ENCODE measurements around the gene AADACL2.

Gene AADACL2

GRCh38 chr3:151772825-151773480 lies 39.2 kb downstream of the AADACL2 start:
- 95% methylated on average over 4 of the region's 4 CpGs for WGBS (ENCODE audit: insufficient coverage)
- Histone ChIP-seq H3K36me3 (ENCODE audit: control insufficient read depth in 4 of 4, insufficient read depth in 4 of 4, low read length in 3 of 4) (no peaks in the 10 kb centered on the region), H3K4me1 (ENCODE audit: control extremely low read depth in 1 of 4, control insufficient read depth in 4 of 4, insufficient read depth in 4 of 4, low read length in 3 of 4) (peaks cover 0 to 21% (median 7%) of the 10 kb centered on the region in 4 experiments), H3K27me3 (replicated peaks in 2 of 5; ENCODE audit: control insufficient read depth in 4 of 5, insufficient read depth in 5 of 5, low read length in 4 of 5) (no peaks in the 10 kb centered on the region), H3K27ac (ENCODE audit: insufficient read depth in 1 of 2, low read depth in 1 of 2, low read length in 2 of 2, poor library complexity in 1 of 2, severe bottlenecking in 2 of 2) (no peak overlapping the region), H3K4me3 (ENCODE audit: control insufficient read depth in 1 of 7, extremely low read depth in 1 of 7, insufficient read depth in 4 of 7, low read depth in 2 of 7, low read length in 6 of 7) (no peak overlapping the region), H3K9me3 (ENCODE audit: control extremely low read depth in 1 of 5, control insufficient read depth in 4 of 5, insufficient read depth in 2 of 5, low read depth in 1 of 5, low read length in 4 of 5) (no peaks in the 10 kb centered on the region)
- ChIA-PET POLR2A (no interaction called here), CTCF (interaction anchor here (0.7 kb wide), 1 partner anchor 402 kb away, joined by 3 read pairs; no protein-coding TSS in a partner anchor)
- DNase-seq = no peak

GRCh38 chr3:151774235-151774634 lies 40.5 kb downstream of the AADACL2 start:
- no peaks in the 10 kb centered on the region for H3K36me3 ChIP-seq (ENCODE audit: control insufficient read depth in 4 of 4, insufficient read depth in 4 of 4, low read length in 3 of 4)
- H3K27me3 ChIP-seq (replicated peaks in 2 of 5; ENCODE audit: control insufficient read depth in 4 of 5, insufficient read depth in 5 of 5, low read length in 4 of 5) = no peaks in the 10 kb centered on the region
- CTCF ChIA-PET = no interaction called here
- no peak for DNase-seq
- H3K27ac ChIP-seq (ENCODE audit: insufficient read depth in 1 of 2, low read depth in 1 of 2, low read length in 2 of 2, poor library complexity in 1 of 2, severe bottlenecking in 2 of 2) = no peak overlapping the region
- WGBS (ENCODE audit: insufficient coverage) = 100% methylated on average over 1 of the region's 1 CpG
- POLR2A ChIA-PET = interaction anchor here (0.7 kb wide), 1 partner anchor 687 kb away, joined by 3 read pairs; no protein-coding TSS in a partner anchor
- H3K9me3 ChIP-seq (ENCODE audit: control extremely low read depth in 1 of 5, control insufficient read depth in 4 of 5, insufficient read depth in 2 of 5, low read depth in 1 of 5, low read length in 4 of 5) = no peaks in the 10 kb centered on the region
- H3K4me1 ChIP-seq (ENCODE audit: control extremely low read depth in 1 of 4, control insufficient read depth in 4 of 4, insufficient read depth in 4 of 4, low read length in 3 of 4) = peaks cover 0 to 13% (median 6%) of the 10 kb centered on the region in 4 experiments
- no peak overlapping the region for H3K4me3 ChIP-seq (ENCODE audit: control insufficient read depth in 1 of 7, extremely low read depth in 1 of 7, insufficient read depth in 4 of 7, low read depth in 2 of 7, low read length in 6 of 7)

- ChIA-PET POLR2A (no interaction called here), CTCF (no interaction called here)
Measured at GRCh38 chr3:151774910-151775309, 41.2 kb downstream of the AADACL2 start.

GRCh38 chr3:151775314-151776258 lies 41.9 kb downstream of the AADACL2 start:
- Histone ChIP-seq H3K4me3 (ENCODE audit: control insufficient read depth in 1 of 7, extremely low read depth in 1 of 7, insufficient read depth in 4 of 7, low read depth in 2 of 7, low read length in 6 of 7) (no peak overlapping the region), H3K27me3 (replicated peaks in 2 of 5; ENCODE audit: control insufficient read depth in 4 of 5, insufficient read depth in 5 of 5, low read length in 4 of 5) (no peaks in the 10 kb centered on the region), H3K36me3 (ENCODE audit: control insufficient read depth in 4 of 4, insufficient read depth in 4 of 4, low read length in 3 of 4) (no peaks in the 10 kb centered on the region), H3K9me3 (ENCODE audit: control extremely low read depth in 1 of 5, control insufficient read depth in 4 of 5, insufficient read depth in 2 of 5, low read depth in 1 of 5, low read length in 4 of 5) (no peaks in the 10 kb centered on the region), H3K4me1 (ENCODE audit: control extremely low read depth in 1 of 4, control insufficient read depth in 4 of 4, insufficient read depth in 4 of 4, low read length in 3 of 4) (peaks cover 0 to 6% (median 1%) of the 10 kb centered on the region in 4 experiments), H3K27ac (ENCODE audit: insufficient read depth in 1 of 2, low read depth in 1 of 2, low read length in 2 of 2, poor library complexity in 1 of 2, severe bottlenecking in 2 of 2) (no peak overlapping the region)
- POLR2A ChIA-PET = no interaction called here
- no peak for DNase-seq
- no CpG with 5 or more reads among the region's 4 CpGs for WGBS (ENCODE audit: insufficient coverage)
- CTCF ChIA-PET = no interaction called here

More at GRCh38 chr3:151774910-151775309, 41.2 kb downstream of the AADACL2 start:
- no peak for DNase-seq
- no peak overlapping the region for H3K27ac ChIP-seq (ENCODE audit: insufficient read depth in 1 of 2, low read depth in 1 of 2, low read length in 2 of 2, poor library complexity in 1 of 2, severe bottlenecking in 2 of 2)
- no peak overlapping the region for H3K4me3 ChIP-seq (ENCODE audit: control insufficient read depth in 1 of 7, extremely low read depth in 1 of 7, insufficient read depth in 4 of 7, low read depth in 2 of 7, low read length in 6 of 7)
- peaks cover 0 to 10% (median 4%) of the 10 kb centered on the region in 4 experiments for H3K4me1 ChIP-seq (ENCODE audit: control extremely low read depth in 1 of 4, control insufficient read depth in 4 of 4, insufficient read depth in 4 of 4, low read length in 3 of 4)
- no peaks in the 10 kb centered on the region for H3K27me3 ChIP-seq (replicated peaks in 2 of 5; ENCODE audit: control insufficient read depth in 4 of 5, insufficient read depth in 5 of 5, low read length in 4 of 5)
- no peaks in the 10 kb centered on the region for H3K36me3 ChIP-seq (ENCODE audit: control insufficient read depth in 4 of 4, insufficient read depth in 4 of 4, low read length in 3 of 4)
- no peaks in the 10 kb centered on the region for H3K9me3 ChIP-seq (ENCODE audit: control extremely low read depth in 1 of 5, control insufficient read depth in 4 of 5, insufficient read depth in 2 of 5, low read depth in 1 of 5, low read length in 4 of 5)

GRCh38 chr3:151776259-151776740 lies 42.6 kb downstream of the AADACL2 start:
- no peaks in the 10 kb centered on the region for H3K9me3 ChIP-seq (ENCODE audit: control extremely low read depth in 1 of 5, control insufficient read depth in 4 of 5, insufficient read depth in 2 of 5, low read depth in 1 of 5, low read length in 4 of 5)
- H3K27me3 ChIP-seq (replicated peaks in 2 of 5; ENCODE audit: control insufficient read depth in 4 of 5, insufficient read depth in 5 of 5, low read length in 4 of 5) = no peaks in the 10 kb centered on the region
- no CpG with 5 or more reads among the region's 1 CpG for WGBS (ENCODE audit: insufficient coverage)
- H3K4me3 ChIP-seq (ENCODE audit: control insufficient read depth in 1 of 7, extremely low read depth in 1 of 7, insufficient read depth in 4 of 7, low read depth in 2 of 7, low read length in 6 of 7) = no peak overlapping the region
- POLR2A ChIA-PET = no interaction called here
- no peaks in the 10 kb centered on the region for H3K36me3 ChIP-seq (ENCODE audit: control insufficient read depth in 4 of 4, insufficient read depth in 4 of 4, low read length in 3 of 4)
- no peak overlapping the region for H3K27ac ChIP-seq (ENCODE audit: insufficient read depth in 1 of 2, low read depth in 1 of 2, low read length in 2 of 2, poor library complexity in 1 of 2, severe bottlenecking in 2 of 2)
- CTCF ChIA-PET = no interaction called here
- H3K4me1 ChIP-seq (ENCODE audit: control extremely low read depth in 1 of 4, control insufficient read depth in 4 of 4, insufficient read depth in 4 of 4, low read length in 3 of 4) = no peaks in the 10 kb centered on the region
- DNase-seq = no peak

GRCh38 chr3:151777880-151778279 lies 44.2 kb downstream of the AADACL2 start:
- Histone ChIP-seq H3K27ac (ENCODE audit: insufficient read depth in 1 of 2, low read depth in 1 of 2, low read length in 2 of 2, poor library complexity in 1 of 2, severe bottlenecking in 2 of 2) (no peak overlapping the region), H3K36me3 (ENCODE audit: control insufficient read depth in 4 of 4, insufficient read depth in 4 of 4, low read length in 3 of 4) (no peaks in the 10 kb centered on the region), H3K9me3 (ENCODE audit: control extremely low read depth in 1 of 5, control insufficient read depth in 4 of 5, insufficient read depth in 2 of 5, low read depth in 1 of 5, low read length in 4 of 5) (no peaks in the 10 kb centered on the region), H3K27me3 (replicated peaks in 2 of 5; ENCODE audit: control insufficient read depth in 4 of 5, insufficient read depth in 5 of 5, low read length in 4 of 5) (no peaks in the 10 kb centered on the region), H3K4me3 (ENCODE audit: control insufficient read depth in 1 of 7, extremely low read depth in 1 of 7, insufficient read depth in 4 of 7, low read depth in 2 of 7, low read length in 6 of 7) (no peak overlapping the region), H3K4me1 (ENCODE audit: control extremely low read depth in 1 of 4, control insufficient read depth in 4 of 4, insufficient read depth in 4 of 4, low read length in 3 of 4) (no peaks in the 10 kb centered on the region)
- ChIA-PET CTCF (no interaction called here), POLR2A (no interaction called here)
- WGBS (ENCODE audit: insufficient coverage) = 100% methylated on average over 1 of the region's 2 CpGs
- no peak for DNase-seq

GRCh38 chr3:151787626-151788025 lies 53.9 kb downstream of the AADACL2 start:
- no peaks in the 10 kb centered on the region for H3K36me3 ChIP-seq (ENCODE audit: control insufficient read depth in 4 of 4, insufficient read depth in 4 of 4, low read length in 3 of 4)
- ChIA-PET CTCF (no interaction called here), POLR2A (no interaction called here)
- no peaks in the 10 kb centered on the region for H3K27me3 ChIP-seq (replicated peaks in 2 of 5; ENCODE audit: control insufficient read depth in 4 of 5, insufficient read depth in 5 of 5, low read length in 4 of 5)
- DNase-seq = no peak
- H3K27ac ChIP-seq (ENCODE audit: insufficient read depth in 1 of 2, low read depth in 1 of 2, low read length in 2 of 2, poor library complexity in 1 of 2, severe bottlenecking in 2 of 2) = no peak overlapping the region
- H3K9me3 ChIP-seq (ENCODE audit: control extremely low read depth in 1 of 5, control insufficient read depth in 4 of 5, insufficient read depth in 2 of 5, low read depth in 1 of 5, low read length in 4 of 5) = peaks cover 0 to 4% (median 0%) of the 10 kb centered on the region in 5 experiments
- H3K4me1 ChIP-seq (ENCODE audit: control extremely low read depth in 1 of 4, control insufficient read depth in 4 of 4, insufficient read depth in 4 of 4, low read length in 3 of 4) = no peaks in the 10 kb centered on the region
- H3K4me3 ChIP-seq (ENCODE audit: control insufficient read depth in 1 of 7, extremely low read depth in 1 of 7, insufficient read depth in 4 of 7, low read depth in 2 of 7, low read length in 6 of 7) = no peak overlapping the region

Measured in common myeloid progenitor, CD34-positive (primary cell).